Mesenteric fat pad (tissue), 1 donor: Measurements from ENCODE around the gene CORO1C. TPM values are rescaled to one million over a fixed set of nuclear protein-coding genes. Genes with fewer than 3 reads are reported as not detected.

Experiments
- DNase-seq: peaks from one replicate; pipeline ENCODE4 v3.0.0-alpha.2; 2020; ENCODE audit warnings: low spot score
- total RNA-seq: library from RNA; stranded (reverse); fragmentation: NEBNext Ultra II Directional; extraction: Animal tissue kit (Norgen Biotek cat#: 25700); gene quantifications from one replicate; pipeline ENCODE4 v1.2.1, GENCODE V29; 2021
- donor health status: DM: yes; HTN: yes; CAD: no.

The CORO1C gene
- total RNA-seq, 1 donor from 2014 or later, result 241 TPM

GRCh38 chr12:108727868-108728735 lies 3.2 kb downstream of the CORO1C start:
- no peak for DNase-seq

GRCh38 chr12:108727161-108727560 lies 4.2 kb downstream of the CORO1C start:
- no peak for DNase-seq

- no peak for DNase-seq
Measured at GRCh38 chr12:108724890-108725151, 6.5 kb downstream of the CORO1C start.

GRCh38 chr12:108724054-108724889 lies 7.0 kb downstream of the CORO1C start:
- DNase-seq, result no peak

GRCh38 chr12:108722992-108723766 lies 8.1 kb downstream of the CORO1C start:
- DNase-seq, result no peak

- DNase-seq, result no peak
Measured at GRCh38 chr12:108722463-108722862, 8.9 kb downstream of the CORO1C start.

- no peak for DNase-seq
Measured at GRCh38 chr12:108721824-108722223, 9.5 kb downstream of the CORO1C start.

GRCh38 chr12:108720757-108721514 lies 10.4 kb downstream of the CORO1C start:
- no peak for DNase-seq

- DNase-seq, result no peak
Measured at GRCh38 chr12:108717243-108717642, 14.1 kb downstream of the CORO1C start.

- no peak for DNase-seq
Measured at GRCh38 chr12:108714866-108715265, 16.5 kb downstream of the CORO1C start.

- DNase-seq, result no peak
Measured at GRCh38 chr12:108713471-108713870, 17.8 kb downstream of the CORO1C start.

- DNase-seq, result no peak
Measured at GRCh38 chr12:108712925-108713203, 18.5 kb downstream of the CORO1C start.

- DNase-seq, result no peak
Measured at GRCh38 chr12:108712165-108712924, 19.0 kb downstream of the CORO1C start.

GRCh38 chr12:108711489-108712164 lies 19.7 kb downstream of the CORO1C start:
- DNase-seq, result no peak

- DNase-seq, result no peak
Measured at GRCh38 chr12:108709697-108710096, 21.6 kb downstream of the CORO1C start.

GRCh38 chr12:108704527-108704926 lies 26.8 kb downstream of the CORO1C start:
- no peak for DNase-seq

GRCh38 chr12:108702595-108703320 lies 28.6 kb downstream of the CORO1C start:
- DNase-seq, result no peak

- DNase-seq, result no peak
Measured at GRCh38 chr12:108701779-108702441, 29.4 kb downstream of the CORO1C start.
